ENCODE results near the gene AGPAT3. TPM values are rescaled to one million over a fixed set of nuclear protein-coding genes. Genes with fewer than 3 reads are reported as not detected.

The AGPAT3 gene
- total RNA-seq, 1 experiment from 2014 or later, result 13.0 TPM

DNA sequence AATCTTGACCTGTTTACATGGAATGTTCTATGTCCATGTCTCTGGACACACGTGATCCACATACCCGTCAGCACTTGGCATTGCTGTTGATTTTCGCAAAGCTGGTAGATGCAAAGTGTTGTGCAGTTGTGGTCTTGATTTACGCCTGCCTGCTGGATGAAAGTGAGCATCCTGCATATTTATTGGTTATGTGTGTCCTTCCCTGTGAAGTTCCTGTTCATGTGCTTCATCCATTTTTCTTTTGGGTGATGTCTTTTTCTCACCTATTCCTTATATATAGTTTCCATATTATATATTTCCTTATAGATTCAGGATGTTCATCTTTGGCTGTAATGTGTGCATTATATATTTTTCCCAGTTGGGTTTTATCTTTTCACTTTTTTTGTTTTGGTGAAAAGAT lies 6.5 kb downstream of the AGPAT3 start:
- WGBS (ENCODE audit: extremely low coverage, insufficient read length, low lambda C conversion rate), result no CpG with 5 or more reads among the region's 4 CpGs
- Histone ChIP-seq H4K91ac (ENCODE audit: insufficient read length, low read depth, low read length) (no peak overlapping the region), H2AK5ac (ENCODE audit: insufficient read length, low read length) (no peak overlapping the region), H3K18ac (ENCODE audit: insufficient read length, low read depth, low read length) (no peak overlapping the region), H3K23ac (ENCODE audit: insufficient read length, low read depth, low read length) (no peak overlapping the region), H2BK15ac (ENCODE audit: low read depth, low read length) (no peak overlapping the region), H3T11ph (ENCODE audit: low read length) (no peak overlapping the region), H3K9me3 (ENCODE audit: control insufficient read depth, low read depth, low read length) (no peaks in the 10 kb centered on the region), H3K27me3 (ENCODE audit: insufficient read depth, low read length) (no peaks in the 10 kb centered on the region), H3K14ac (ENCODE audit: insufficient read depth, low read length) (no peak overlapping the region), H3K4ac (ENCODE audit: low read depth, low read length) (no peak overlapping the region), H3K79me1 (ENCODE audit: insufficient read depth, low read depth, low read length, poor library complexity, severe bottlenecking) (no peaks in the 10 kb centered on the region), H3K4me2 (ENCODE audit: insufficient read depth, insufficient read length, low read length) (no peak overlapping the region), H3K56ac (ENCODE audit: insufficient read length, low read depth, low read length) (no peak overlapping the region), H3K4me1 (ENCODE audit: insufficient read depth, low read length) (no peaks in the 10 kb centered on the region; the same call in 1 of the 2 replicates), H4K20me1 (ENCODE audit: control insufficient read depth, insufficient read depth, insufficient read length) (no peaks in the 10 kb centered on the region), H3K27ac (ENCODE audit: insufficient read length, low read depth, low read length) (no peak overlapping the region), H3K23me2 (ENCODE audit: insufficient read length, low read depth, low read length, poor library complexity, severe bottlenecking) (no peaks in the 10 kb centered on the region), H4K8ac (replicated peaks; ENCODE audit: insufficient read length, low read depth, low read length) (no peak overlapping the region), H4K5ac (ENCODE audit: insufficient read length, low read depth, low read length) (no peak overlapping the region), H2BK12ac (ENCODE audit: insufficient read length, low read depth, low read length) (no peak overlapping the region), H2BK20ac (ENCODE audit: low read depth, low read length, poor library complexity, severe bottlenecking) (no peak overlapping the region), H2BK5ac (ENCODE audit: insufficient read length, low read length) (no peak overlapping the region), H2BK120ac (ENCODE audit: low read depth, low read length, poor library complexity, severe bottlenecking) (no peak overlapping the region), H3K79me2 (ENCODE audit: insufficient read depth, low read length) (no peaks in the 10 kb centered on the region), H2AFZ (ENCODE audit: low read length) (no peak overlapping the region), H3K9ac (ENCODE audit: extremely low read depth, insufficient read length, low read length) (no peak overlapping the region)
- Mint-ChIP-seq H3K4me3 (no peak overlapping the region), H3K36me3 (ENCODE audit: insufficient read depth in 1 of 3, low read depth in 3 of 3) (peaks cover 0 to 5% (median 2%) of the 10 kb centered on the region in 3 experiments; a peak in 2 of 7 replicates), H3K9me3 (peaks cover 0 to 4% of the 10 kb centered on the region in 2 experiments; a peak in 2 of 5 replicates), H3K4me1 (peaks cover 5 to 6% of the 10 kb centered on the region in 2 experiments), H3K27me3 (ENCODE audit: low read depth) (peaks cover 5% of the 10 kb centered on the region), H3K27ac (no peak overlapping the region)
- DNase-seq, result no peak
- TF ChIP-seq, protein P1, sequence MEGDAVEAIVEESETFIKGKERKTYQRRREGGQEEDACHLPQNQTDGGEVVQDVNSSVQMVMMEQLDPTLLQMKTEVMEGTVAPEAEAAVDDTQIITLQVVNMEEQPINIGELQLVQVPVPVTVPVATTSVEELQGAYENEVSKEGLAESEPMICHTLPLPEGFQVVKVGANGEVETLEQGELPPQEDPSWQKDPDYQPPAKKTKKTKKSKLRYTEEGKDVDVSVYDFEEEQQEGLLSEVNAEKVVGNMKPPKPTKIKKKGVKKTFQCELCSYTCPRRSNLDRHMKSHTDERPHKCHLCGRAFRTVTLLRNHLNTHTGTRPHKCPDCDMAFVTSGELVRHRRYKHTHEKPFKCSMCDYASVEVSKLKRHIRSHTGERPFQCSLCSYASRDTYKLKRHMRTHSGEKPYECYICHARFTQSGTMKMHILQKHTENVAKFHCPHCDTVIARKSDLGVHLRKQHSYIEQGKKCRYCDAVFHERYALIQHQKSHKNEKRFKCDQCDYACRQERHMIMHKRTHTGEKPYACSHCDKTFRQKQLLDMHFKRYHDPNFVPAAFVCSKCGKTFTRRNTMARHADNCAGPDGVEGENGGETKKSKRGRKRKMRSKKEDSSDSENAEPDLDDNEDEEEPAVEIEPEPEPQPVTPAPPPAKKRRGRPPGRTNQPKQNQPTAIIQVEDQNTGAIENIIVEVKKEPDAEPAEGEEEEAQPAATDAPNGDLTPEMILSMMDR (conservative IDR thresholded peaks at IDR 0.05), result no peak
